Caco-2 (cell line): ENCODE results near the gene KRT27. TPM values are rescaled to one million over a fixed set of nuclear protein-coding genes. Genes with fewer than 3 reads are reported as not detected.

Experiments used
- BruUV-seq: library from RNA; stranded (reverse); fragments of 400-500 nt; replicated peaks from 2 replicates; lab custom pipeline; 2021; lab: Mats Ljungman, UMichigan
- CTCF ChIA-PET: fragments of 300-600 bp; sonication (Branson Sonifier 250); formaldehyde crosslinking; loops from one replicate; lab custom pipeline; 2022; ENCODE audit warnings: antibody characterized with exemption; lab: Charles Lee
- POLR2A ChIA-PET: fragments of 300-600 bp; sonication (Branson Sonifier 250); formaldehyde crosslinking; loops from one replicate; lab custom pipeline; 2022; ENCODE audit warnings: antibody characterized with exemption; lab: Charles Lee
- DNase-seq, 2 experiments: peaks; one replicate each; pipeline versions ENCODE4 v3.0.0 to v3.0.0-alpha.2; 2020 to 2022
- H3K27me3 ChIP-seq: replicated peaks from 2 replicates; pipeline ENCODE4 v1.6.0; 2011; ENCODE audit warnings: low read length; ENCODE audit not compliant: control insufficient read depth, insufficient read depth
- H3K36me3 ChIP-seq: 2 replicates; pipeline ENCODE4 v1.5.1; 2011; ENCODE audit warnings: low read length; ENCODE audit not compliant: control insufficient read depth, insufficient read depth
- H3K4me1 ChIP-seq: fragments of 250-450 bp; sonication (Bioruptor Pico); 2 replicates; pipeline ENCODE4 v1.5.1; 2020; ENCODE audit warnings: mild to moderate bottlenecking
- H3K4me3 ChIP-seq: 2 replicates; pipeline ENCODE4 v1.5.1; 2011; ENCODE audit warnings: low read depth, mild to moderate bottlenecking, control low read depth, low read length
- H3K9me3 ChIP-seq: fragments of 250-450 bp; sonication (Bioruptor Pico); 2 replicates; pipeline ENCODE4 v1.5.1; 2020; ENCODE audit warnings: mild to moderate bottlenecking, moderate library complexity
- H3K27ac Mint-ChIP-seq: one replicate; pipeline ENCODE4 v1.8.0; 2022; ENCODE audit warnings: mixed read lengths; ENCODE audit not compliant: unreplicated experiment
- H3K27me3 Mint-ChIP-seq: one replicate; pipeline ENCODE4 v1.8.0; 2022; ENCODE audit warnings: mixed read lengths; ENCODE audit not compliant: insufficient read depth, unreplicated experiment
- H3K36me3 Mint-ChIP-seq: one replicate; pipeline ENCODE4 v1.8.0; 2022; ENCODE audit warnings: mild to moderate bottlenecking, mixed read lengths; ENCODE audit not compliant: insufficient read depth, unreplicated experiment
- H3K4me1 Mint-ChIP-seq: one replicate; pipeline ENCODE4 v1.8.0; 2022; ENCODE audit warnings: low read depth, mixed read lengths; ENCODE audit not compliant: unreplicated experiment
- H3K4me3 Mint-ChIP-seq: one replicate; pipeline ENCODE4 v1.8.0; 2022; ENCODE audit warnings: mild to moderate bottlenecking, moderate library complexity, mixed read lengths; ENCODE audit not compliant: unreplicated experiment
- H3K9me3 Mint-ChIP-seq: one replicate; pipeline ENCODE4 v1.8.0; 2022; ENCODE audit warnings: mixed read lengths; ENCODE audit not compliant: unreplicated experiment
- CTCF ChIP-seq, 2 experiments: fragments of 200-600 bp in 1 of 2; IDR thresholded peaks; 1 replicate in 1 of 2; 2 replicates in 1 of 2; pipeline versions ENCODE4 v1.5.1 to v1.8.0; 2011 to 2022; ENCODE audit warnings: antibody characterized with exemption in 1 of 2, control low read depth in 1 of 2, inconsistent platforms in 1 of 2, low read depth in 1 of 2, low read length in 1 of 2, mild to moderate bottlenecking in 1 of 2, moderate library complexity in 1 of 2; ENCODE audit not compliant: insufficient read depth in 1 of 2, severe bottlenecking in 1 of 2, unreplicated experiment in 1 of 2
- intact Hi-C: fragments of 100-400 bp; cut with micrococcal nuclease; formaldehyde crosslinking; loops from one replicate; pipeline ENCODE4 v1.10.0; 2022; ENCODE audit not compliant: unreplicated experiment
- total RNA-seq: library from RNA; stranded (reverse); gene quantifications from 2 replicates; pipeline ENCODE4 v1.2.3, GENCODE V29; 2022

KRT27 gene
- total RNA-seq, 1 experiment from 2014 or later = not detected

- Mint-ChIP-seq H3K27ac (no peak overlapping the region), H3K4me1 (no peaks in the 10 kb centered on the region), H3K4me3 (no peak overlapping the region), H3K9me3 (no peaks in the 10 kb centered on the region), H3K27me3 (peaks cover 14% of the 10 kb centered on the region), H3K36me3 (no peaks in the 10 kb centered on the region)
- no peaks in the 10 kb centered on the region for H3K4me1 ChIP-seq
- BruUV-seq = no TSS peak
- ChIA-PET CTCF (interaction anchor here (0.7 to 1.1 kb wide), 5 partner anchors 13 to 112 kb away, joined by 3 to 15 read pairs (median 4); partner anchors contain the start of gene SMARCE1), POLR2A (no interaction called here)
- intact Hi-C loops = loop anchor here (1.0 kb wide), 3 partner anchors 79 to 112 kb away; no protein-coding TSS in a partner anchor
- no peak for TF ChIP-seq CTCF (IDR thresholded peaks at IDR 0.05; ENCODE audit: insufficient read depth in 1 of 2, low read depth in 1 of 2, low read length in 1 of 2, severe bottlenecking in 1 of 2, unreplicated experiment in 1 of 2)
- no peak overlapping the region for H3K4me3 ChIP-seq
- no peak for DNase-seq
- no peaks in the 10 kb centered on the region for H3K36me3 ChIP-seq
- H3K27me3 ChIP-seq = no peaks in the 10 kb centered on the region; the same call in 1 of the 2 replicates
- H3K9me3 ChIP-seq = no peaks in the 10 kb centered on the region
These were observed 54.7 kb downstream of the KRT27 start for GRCh38 chr17:40727447-40728231.

- CTCF ChIA-PET = interaction anchor here (1.0 to 1.1 kb wide), 3 partner anchors 79 to 111 kb away, joined by 4 to 15 read pairs (median 10); partner anchors contain the start of gene SMARCE1
- H3K4me1 Mint-ChIP-seq = no peaks in the 10 kb centered on the region
- BruUV-seq = no TSS peak
- Histone ChIP-seq H3K9me3 (no peaks in the 10 kb centered on the region), H3K27me3 (no peaks in the 10 kb centered on the region; the same call in 1 of the 2 replicates), H3K4me3 (no peak overlapping the region), H3K36me3 (no peaks in the 10 kb centered on the region), H3K4me1 (no peaks in the 10 kb centered on the region)
- no peaks in the 10 kb centered on the region for H3K36me3 Mint-ChIP-seq
- POLR2A ChIA-PET = no interaction called here
- DNase-seq = peak in 1 of 2 experiments; percentile 29
- H3K9me3 Mint-ChIP-seq = no peaks in the 10 kb centered on the region
- H3K4me3 Mint-ChIP-seq = no peak overlapping the region
- peak; percentile 41 to 76 for TF ChIP-seq CTCF (IDR thresholded peaks at IDR 0.05; ENCODE audit: insufficient read depth in 1 of 2, low read depth in 1 of 2, low read length in 1 of 2, severe bottlenecking in 1 of 2, unreplicated experiment in 1 of 2)
- intact Hi-C loops = loop anchor here (1.0 kb wide), 3 partner anchors 79 to 112 kb away; no protein-coding TSS in a partner anchor
- no peak overlapping the region for H3K27ac Mint-ChIP-seq
- peaks cover 10% of the 10 kb centered on the region for H3K27me3 Mint-ChIP-seq
These were observed 55.4 kb downstream of the KRT27 start for GRCh38 chr17:40726919-40727318.

Other genes starting within 250 kb of the KRT27 start
- gene CCR7, start 217.1 kb downstream of the KRT27 start, total RNA-seq = not detected in 2 replicates
- 126 and 132 TPM in 2 replicates for gene SMARCE1, start 134.7 kb downstream of the KRT27 start, total RNA-seq
- gene KRT222, start 117.4 kb downstream of the KRT27 start, total RNA-seq = not detected in 2 replicates
- 0.16 TPM in 1 of 2 replicates, not detected in the other for gene KRT24, start 78.8 kb downstream of the KRT27 start, total RNA-seq
- not detected in 2 replicates for gene KRT25, start 27.2 kb downstream of the KRT27 start, total RNA-seq
- not detected in 2 replicates for gene KRT26, start 10.3 kb downstream of the KRT27 start, total RNA-seq
- gene KRT28, start 17.4 kb upstream of the KRT27 start, total RNA-seq = not detected in 2 replicates
- 48.3 and 48.6 TPM in 2 replicates for gene KRT10, start 40.1 kb upstream of the KRT27 start, total RNA-seq
- gene KRT12, start 84.7 kb upstream of the KRT27 start, total RNA-seq = not detected in 2 replicates
- 0.53 and 1.0 TPM in 2 replicates for gene KRT20, start 102.7 kb upstream of the KRT27 start, total RNA-seq
- gene KRT23, start 155.1 kb upstream of the KRT27 start, total RNA-seq = 43.6 and 47.1 TPM in 2 replicates
- not detected in 2 replicates for gene KRT39, start 184.4 kb upstream of the KRT27 start, total RNA-seq
- gene KRT40, start 201.8 kb upstream of the KRT27 start, total RNA-seq = not detected in 2 replicates
- not detected in 2 replicates for gene KRTAP3-3, start 211.6 kb upstream of the KRT27 start, total RNA-seq
- not detected in 2 replicates for gene KRTAP3-2, start 217.4 kb upstream of the KRT27 start, total RNA-seq
- gene KRTAP3-1, start 226.6 kb upstream of the KRT27 start, total RNA-seq = 7.4 and 7.9 TPM in 2 replicates
- gene KRTAP1-5, start 244.7 kb upstream of the KRT27 start, total RNA-seq = not detected in 2 replicates
- not detected in 2 replicates for gene KRTAP1-4, start 247.6 kb upstream of the KRT27 start, total RNA-seq